Stimulated activated CD4-positive, alpha-beta T cell treated with anti-CD3 and anti-CD28 coated beads, Interleukin-15, amount 100 ng/mL, for 24 hours (primary cell): Measurements from ENCODE around the gene PMFBP1.
"Not testable (repeated sequence)": the region's sequence is repeated elsewhere in the genome, so short reads cannot be mapped to it uniquely, and the experiment has no call there.

ENCODE experiments used
- DNase-seq: peaks from one replicate; pipeline ENCODE4 v3.0.0-alpha.2; 2020

Gene PMFBP1

DNA sequence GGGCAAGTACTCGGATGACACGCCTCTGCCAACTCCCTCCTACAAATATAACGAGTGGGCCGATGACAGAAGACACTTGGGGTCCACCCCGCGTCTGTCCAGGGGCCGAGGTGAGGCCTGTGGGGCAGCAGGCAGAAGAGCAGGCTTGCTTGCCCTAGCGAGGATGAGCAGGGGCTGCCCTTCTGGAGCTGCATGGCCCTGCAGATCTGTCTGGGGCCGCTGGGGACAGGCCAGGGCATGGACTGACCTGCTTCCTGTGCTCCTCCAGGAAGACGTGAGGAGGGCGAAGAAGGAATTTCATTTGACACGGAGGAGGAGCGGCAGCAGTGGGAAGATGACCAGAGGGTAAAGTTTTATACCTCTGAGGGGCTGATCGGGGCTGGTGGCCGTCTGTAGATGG is 73.0 kb downstream of the PMFBP1 start:
- no peak for DNase-seq

DNA sequence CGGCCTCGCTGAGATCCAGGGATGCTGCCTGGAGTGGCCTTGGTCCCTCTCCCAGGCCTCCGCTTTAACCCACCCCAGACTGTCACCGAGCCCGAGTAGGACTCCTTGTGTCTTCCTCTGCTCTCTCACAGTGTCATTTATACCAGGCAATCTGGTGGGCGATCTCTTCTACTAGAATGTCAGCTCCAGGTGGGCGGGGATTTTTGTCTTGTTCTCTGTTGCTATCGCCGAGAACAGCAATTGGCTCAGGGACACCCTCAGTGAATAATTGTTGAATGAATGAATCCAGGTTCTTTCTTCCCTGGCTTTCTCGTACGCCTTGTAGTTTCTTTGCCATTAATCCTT is 77.7 kb downstream of the PMFBP1 start:
- DNase-seq, result peak; percentile 49

DNA sequence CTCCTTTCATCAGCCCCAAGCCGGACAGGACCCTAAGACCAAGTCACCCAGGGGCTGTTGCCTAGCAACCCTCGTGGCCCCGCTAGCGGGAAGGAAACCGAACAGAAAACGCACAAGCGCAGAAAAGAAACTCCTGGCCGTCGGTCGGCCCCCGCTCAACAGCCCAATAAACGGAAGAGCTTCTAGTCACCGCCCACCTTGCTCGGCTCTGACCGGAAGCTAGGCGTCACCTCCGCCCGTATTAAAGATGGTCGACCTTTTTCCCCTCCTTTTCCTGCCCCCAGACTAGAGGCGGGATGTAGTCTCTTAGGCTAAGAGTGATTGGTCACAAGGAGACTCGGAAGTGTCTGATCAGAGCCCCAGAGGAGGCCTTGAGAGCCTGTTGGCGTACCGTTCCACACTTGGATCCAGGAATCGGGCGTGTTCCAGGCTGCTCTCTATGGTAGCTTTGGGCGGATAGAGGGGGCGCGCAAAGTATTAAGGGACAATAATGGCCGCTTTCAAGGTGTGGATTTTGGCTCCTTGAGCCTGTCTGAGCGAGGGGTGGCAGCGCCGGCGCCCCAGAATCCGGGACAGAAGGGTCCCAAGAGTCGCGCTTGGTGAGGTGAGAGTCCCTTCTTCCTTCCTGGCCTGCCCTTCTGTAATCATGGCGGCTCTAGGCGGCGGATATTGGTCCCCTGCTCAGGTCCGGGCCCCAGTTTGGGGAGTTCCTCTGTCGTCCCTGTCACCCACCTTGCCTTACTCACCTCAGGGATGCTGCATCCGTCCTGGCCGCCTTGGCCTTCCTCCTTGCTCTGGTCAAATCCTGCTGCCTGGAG is 78.3 kb downstream of the PMFBP1 start, which contains the start of the genes DHX38 and TXNL4B:
DHX38 (plus strand) TSS at position 400 of the 818 bp plus-strand sequence. CDS start 2,311 bp downstream, outside the sequence.
TXNL4B (minus strand) TSS at position 173 of the 818 bp plus-strand sequence. CDS start 2,871 bp downstream, outside the sequence.
- peak; percentile 94 for DNase-seq

DNA sequence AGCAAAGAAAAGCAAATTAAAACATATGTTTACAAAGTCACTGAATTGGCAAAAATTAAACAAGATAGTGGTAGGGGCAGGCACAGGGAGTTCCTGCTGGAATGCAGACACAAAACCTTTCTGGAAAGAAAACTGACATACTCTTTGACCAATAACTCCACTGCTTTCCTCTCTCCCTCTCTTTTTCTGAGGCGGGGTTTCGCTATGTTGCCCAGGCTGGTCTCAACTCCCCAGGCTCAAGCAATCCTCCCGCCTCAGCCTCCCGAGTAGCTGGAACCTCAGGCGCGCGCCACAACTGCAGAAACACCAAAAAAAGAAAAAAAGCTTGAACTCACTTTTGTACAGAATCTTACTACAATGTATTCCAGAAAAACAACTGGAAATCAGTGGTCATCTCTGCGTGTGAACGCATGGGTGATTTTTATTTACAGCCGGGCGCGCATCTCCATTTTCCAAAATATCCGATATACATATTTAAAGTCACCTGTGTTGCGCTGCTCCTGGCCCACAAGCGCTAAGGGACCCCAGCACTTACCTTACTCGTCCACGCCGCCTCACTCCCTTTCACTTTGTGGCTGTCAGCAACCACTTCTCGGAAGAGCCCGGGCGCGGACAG is 79.0 kb downstream of the PMFBP1 start:
- DNase-seq, result peak; percentile 15

DNA sequence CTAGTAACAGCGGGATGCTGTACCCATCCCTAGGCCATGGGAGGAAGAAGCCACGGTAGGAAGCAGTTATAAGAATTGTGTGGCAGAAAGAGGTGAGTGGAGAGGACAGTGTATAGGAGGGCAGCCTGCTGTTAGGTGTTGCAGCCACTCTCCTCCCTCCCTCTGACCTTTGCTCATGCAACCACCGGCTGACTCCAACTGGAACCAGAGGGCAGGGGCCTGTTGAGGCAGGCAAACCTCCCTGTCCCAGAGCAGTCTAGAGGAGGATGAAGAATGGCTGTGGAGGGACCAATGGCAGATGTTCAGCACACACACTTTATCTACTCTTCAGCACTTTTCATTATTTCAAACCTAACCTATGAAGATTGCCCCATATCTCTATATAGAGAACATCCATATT is 80.7 kb downstream of the PMFBP1 start:
- no peak for DNase-seq

DNA sequence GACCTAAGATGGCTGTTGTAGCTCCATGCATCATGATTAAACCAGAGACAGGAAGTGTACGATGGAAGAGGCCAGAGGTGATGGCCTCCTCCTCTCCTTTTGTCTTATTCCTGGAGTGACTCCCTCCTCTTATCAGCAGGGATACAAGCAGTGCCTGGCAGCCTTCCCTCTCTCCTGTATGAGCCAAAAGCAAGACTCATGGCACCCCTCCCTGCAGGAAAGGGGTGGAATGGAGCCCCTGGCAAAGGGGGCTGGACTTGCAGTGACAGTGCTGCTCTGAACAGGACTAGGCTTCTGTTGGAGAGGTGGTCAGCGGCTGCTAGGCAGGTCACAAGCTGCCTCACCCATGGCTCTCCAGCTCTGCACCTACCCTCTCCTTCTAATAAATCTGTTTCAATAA is 87.0 kb downstream of the PMFBP1 start:
- DNase-seq, result no peak

DNA sequence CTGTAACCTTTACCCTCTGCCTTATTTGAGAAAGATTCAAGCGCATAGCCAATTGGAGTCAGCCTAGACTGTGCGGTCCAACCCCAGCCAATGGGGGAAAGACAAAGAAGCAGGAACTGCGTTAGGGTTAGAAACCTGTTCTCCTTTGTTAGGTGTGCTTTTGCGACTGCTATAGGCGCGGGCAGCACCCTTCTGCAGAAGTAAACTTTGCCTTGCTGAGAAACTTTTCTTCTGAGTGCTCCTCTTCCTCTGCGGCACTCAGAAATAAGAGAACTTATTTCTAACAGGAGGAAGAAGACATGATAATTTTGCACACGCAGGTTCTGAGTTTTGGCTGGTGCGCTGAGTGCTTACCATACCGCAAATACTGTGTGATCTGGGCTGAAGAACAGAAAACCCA is 87.5 kb downstream of the PMFBP1 start:
- no peak for DNase-seq

DNA sequence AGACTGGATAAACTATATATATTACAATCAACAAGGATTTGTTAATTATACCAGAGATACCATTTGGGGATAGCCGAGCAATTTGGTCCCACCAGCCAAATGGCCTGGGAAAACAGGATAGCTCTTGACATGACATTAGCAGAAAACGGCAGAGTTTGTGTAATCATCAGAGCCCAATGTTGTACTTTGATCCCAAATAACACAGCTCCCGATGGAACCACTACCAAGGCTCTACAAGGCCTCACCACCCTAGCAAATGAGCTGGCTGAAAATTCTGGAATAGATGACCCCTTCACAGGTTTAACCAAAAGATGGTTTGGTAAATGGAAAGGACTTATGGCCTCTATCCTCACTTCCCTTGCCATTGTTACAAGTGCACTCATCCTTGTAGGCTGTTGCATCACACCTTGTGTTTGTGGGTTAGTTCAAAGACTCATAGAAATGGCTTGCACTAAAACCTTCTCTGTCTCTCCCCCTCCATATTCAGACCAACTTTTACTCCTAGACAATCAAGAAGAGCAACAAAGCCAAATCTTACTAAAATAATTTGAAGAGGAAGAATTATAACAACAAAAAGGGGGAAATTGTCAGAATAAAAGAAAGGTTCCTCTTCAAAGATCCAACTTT is 88.1 kb downstream of the PMFBP1 start:
- DNase-seq, result no peak

DNA sequence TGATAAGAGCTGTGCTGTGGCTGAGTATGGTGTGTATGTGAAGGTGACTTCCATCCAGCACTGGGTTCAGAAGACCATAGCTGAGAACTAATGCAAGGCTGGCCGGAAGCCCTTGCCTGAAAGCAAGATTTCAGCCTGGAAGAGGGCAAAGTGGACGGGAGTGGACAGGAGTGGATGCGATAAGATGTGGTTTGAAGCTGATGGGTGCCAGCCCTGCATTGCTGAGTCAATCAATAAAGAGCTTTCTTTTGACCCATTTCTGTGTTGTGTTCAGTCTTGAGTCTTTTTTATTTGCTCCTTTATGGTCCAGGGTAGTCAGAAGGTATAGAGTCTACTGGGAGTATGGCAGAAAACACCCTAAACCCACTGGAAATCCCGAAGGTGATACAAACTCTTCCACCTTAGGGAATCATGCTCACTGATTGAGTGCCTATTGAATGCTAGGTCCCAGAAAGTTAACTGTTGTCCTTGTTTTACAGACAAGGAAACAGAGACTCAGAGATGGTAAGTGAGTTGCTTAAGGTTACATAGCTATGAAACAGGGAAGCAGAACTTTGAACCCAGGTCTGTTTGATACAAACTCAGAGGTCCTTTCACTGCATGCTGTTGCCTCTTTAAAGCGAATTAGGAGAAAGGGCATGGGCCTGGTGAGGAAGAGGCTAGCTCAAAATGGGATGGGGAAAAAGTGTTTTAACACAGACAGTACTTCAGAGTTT is 94.8 kb downstream of the PMFBP1 start:
- DNase-seq, result not testable (repeated sequence)

DNA sequence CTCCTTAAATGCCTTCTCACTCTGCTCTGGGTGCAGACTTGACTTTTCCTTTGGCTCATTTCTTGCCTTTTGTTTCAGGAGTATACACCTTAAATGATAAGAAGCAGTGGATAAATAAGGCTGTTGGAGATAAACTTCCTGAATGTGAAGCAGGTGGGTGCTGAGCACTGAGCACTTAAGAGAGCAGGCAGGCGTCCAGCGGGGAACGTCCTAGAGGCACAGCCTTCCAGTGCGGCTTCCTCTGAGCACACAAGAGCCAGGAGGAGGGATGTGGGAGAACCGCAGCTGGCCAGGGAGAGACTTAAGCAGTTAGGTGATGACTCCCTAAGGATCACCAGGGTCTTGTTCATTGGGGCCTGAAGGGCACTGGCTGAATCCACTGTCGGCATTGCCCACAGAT is 96.9 kb downstream of the PMFBP1 start:
- not testable (repeated sequence) for DNase-seq

DNA sequence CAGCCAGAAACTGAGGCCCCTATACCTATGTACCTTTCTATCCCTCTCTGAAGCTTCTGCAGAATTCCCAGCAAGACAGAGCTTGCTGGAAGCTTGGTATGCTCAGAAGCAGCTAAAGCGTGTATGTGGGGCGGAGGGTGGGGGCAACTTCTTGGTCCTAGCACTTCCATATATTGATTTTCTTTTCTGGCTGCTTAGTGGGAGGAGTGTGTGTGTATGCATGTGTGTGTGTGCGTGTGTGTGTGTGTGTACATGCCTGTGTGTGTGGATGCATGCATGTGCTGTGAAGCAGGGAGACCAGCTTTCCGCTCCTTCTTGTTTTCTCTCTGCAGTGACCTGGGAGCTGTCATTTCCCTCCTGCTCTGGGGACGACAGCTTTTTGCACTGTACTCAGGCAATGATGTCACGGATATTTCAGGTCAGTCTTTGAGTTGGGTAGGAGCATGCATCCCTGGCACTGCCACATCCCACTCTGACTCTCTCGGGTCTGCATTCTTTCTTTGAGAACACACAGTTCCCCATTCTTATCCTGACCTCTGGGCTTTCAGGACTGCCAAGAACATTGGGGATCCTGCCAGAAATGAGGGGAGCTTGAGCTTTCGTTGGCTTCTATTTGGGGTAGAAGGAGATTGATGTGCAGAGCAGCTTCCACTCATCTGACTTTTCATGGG is 98.3 kb downstream of the PMFBP1 start:
- DNase-seq, result no peak

DNA sequence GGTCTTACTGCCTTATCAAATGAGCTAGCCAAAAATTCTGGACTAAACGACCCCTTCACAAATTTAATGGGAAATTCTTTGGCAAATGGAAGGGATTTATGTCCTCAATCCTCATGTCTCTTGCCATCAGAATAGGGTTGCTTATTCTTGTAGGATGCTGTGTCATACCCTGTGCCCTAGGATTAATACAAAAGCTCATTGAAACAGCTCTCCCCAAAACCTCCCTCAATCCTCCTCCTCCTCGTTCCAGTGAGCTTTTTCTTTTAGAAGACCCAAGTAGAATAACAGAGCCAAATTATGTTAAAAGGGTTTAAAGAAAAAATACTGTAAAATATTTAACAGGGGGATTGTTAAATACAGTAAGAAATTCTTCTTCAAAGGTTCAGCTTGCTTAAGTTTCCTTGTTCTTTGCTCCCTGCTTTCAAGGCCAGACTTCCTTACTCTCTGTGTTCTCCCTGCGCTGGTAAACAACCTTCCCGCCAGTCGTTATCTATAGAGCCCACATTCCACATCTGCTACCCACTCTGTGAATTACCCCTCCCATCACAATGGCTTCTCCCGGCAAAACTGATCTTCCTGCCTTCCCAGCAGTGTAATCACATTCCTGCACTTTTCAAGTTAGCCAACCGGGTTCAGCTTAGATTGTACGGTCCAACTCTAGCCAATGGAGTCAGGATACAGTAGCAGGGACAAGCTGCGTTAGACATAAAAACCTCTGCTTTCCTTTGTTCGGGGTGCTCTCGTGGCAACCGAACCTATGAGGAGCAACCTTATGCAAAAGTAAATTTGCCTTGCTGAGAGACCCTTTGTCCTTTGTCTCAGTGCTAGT is 99.2 kb downstream of the PMFBP1 start:
- no peak for DNase-seq
